Ovary (tissue), 3 donors: ENCODE results near the gene CTIF.

Source experiments
- POLR2A ChIP-seq: fragments of 450-650 bp; IDR thresholded peaks from one replicate; pipeline ENCODE4 v1.6.1; 2017; ENCODE audit warnings: antibody characterized with exemption, mild to moderate bottlenecking, moderate library complexity
- TF ChIP-seq, protein P1 (sequence below), 3 donors: fragments of 450-650 bp in 2 of 3; fragments of 200-600 bp in 1 of 3; IDR thresholded peaks; one replicate each; pipeline versions ENCODE4 v1.5.1 to v1.8.0; 2016 to 2022; ENCODE audit warnings: antibody characterized with exemption in 3 of 3, mild to moderate bottlenecking in 1 of 3
- donor health status: DM: no; HTN: no; CAD: no.

DNA sequence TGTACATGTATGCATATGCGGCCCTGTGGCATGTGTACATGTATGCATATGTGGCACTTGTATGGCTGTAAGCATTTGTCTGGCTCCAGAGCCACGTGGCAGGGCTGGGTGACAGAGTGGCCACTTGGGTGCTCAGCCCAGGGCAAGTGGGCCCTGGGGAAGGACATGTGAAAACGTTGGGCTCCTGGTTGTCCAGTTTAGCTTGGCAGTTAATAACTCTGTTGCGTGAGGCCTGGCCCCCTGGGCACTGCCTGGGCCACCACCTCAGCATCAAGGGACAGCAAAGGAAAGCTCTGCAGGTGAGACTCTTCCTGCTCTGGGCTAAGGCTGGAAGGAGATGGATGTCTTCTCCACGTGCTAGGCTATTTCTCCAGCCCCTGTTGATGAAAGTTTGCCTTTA is 119.9 kb downstream of the CTIF start:
- TF ChIP-seq POLR2A: no peak
- TF ChIP-seq, protein P1, sequence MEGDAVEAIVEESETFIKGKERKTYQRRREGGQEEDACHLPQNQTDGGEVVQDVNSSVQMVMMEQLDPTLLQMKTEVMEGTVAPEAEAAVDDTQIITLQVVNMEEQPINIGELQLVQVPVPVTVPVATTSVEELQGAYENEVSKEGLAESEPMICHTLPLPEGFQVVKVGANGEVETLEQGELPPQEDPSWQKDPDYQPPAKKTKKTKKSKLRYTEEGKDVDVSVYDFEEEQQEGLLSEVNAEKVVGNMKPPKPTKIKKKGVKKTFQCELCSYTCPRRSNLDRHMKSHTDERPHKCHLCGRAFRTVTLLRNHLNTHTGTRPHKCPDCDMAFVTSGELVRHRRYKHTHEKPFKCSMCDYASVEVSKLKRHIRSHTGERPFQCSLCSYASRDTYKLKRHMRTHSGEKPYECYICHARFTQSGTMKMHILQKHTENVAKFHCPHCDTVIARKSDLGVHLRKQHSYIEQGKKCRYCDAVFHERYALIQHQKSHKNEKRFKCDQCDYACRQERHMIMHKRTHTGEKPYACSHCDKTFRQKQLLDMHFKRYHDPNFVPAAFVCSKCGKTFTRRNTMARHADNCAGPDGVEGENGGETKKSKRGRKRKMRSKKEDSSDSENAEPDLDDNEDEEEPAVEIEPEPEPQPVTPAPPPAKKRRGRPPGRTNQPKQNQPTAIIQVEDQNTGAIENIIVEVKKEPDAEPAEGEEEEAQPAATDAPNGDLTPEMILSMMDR (IDR thresholded peaks at IDR 0.05): no peak
